Amygdala (tissue), 56 donors: ENCODE measurements around the gene ANXA6.
A peak's percentile ranks its signal among the peaks of the same experiment; 100 is the strongest.

Source experiments
- DNase-seq, 56 donors: peaks; one replicate each; lab custom pipeline; 2025; lab: John Stamatoyannopoulos, UW

ANXA6 gene

DNA sequence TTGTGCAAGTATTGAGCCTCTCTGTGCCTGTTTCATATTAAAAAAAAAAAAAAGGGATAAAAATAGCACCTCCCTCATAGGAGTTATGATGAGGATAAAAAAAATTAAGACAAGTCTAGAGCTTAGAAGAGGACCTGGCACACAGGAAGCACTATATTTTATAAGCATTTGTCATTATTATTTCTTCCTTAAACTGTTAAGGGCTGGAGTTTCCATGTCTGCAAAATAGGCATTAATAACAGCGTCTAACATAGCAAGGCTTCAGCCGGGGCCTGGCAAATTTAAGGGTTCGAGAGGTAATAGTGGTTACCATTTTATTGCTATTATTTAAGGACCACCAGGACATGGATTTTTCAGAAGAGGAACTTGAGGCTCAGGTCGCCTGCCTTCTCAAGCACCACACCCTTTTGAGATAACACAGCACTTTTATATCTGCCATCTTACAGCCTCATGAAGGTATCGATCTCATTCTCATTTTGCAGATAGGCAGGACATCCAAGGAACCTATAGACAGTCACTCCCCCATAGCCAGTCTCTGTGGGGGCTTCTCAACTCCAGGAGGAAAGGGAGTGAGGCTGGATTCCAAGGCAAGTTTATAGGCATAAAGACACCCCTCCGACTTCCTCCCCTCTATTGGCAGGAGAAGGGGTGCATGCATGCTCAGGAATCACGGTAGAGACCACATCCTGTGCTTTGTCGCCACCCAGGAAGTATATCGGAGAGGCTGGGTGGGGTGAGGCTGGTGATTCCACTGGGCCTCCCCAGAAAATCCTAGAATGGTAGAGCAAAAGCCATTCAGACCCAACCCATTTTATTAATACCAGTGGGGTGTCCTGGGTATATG lies 2.4 kb downstream of the ANXA6 start:
- no peak for DNase-seq

DNA sequence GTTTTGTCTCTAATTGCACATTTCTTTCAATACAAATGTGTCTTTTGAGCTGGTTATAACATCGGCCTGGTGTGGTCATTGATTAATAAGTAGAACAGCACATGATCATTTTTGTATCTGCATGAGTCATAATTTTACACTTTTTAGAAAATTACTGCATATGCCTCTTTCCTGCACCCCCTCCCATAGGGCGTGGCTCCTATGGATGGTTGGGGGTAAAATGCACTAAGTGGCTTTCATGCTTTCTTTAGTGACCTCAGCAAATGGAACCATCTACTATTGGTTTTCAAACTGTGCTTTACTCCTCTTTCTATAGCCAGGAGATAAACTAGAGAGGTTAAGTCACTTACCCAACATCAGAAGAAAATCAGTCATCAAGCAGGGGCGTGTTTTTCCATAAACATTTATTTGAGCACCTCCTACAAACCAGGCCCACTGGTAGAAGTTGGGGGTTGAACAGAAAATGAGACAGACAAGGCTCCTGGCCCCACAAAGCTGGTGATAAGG lies 3.8 kb downstream of the ANXA6 start:
- DNase-seq: no peak

DNA sequence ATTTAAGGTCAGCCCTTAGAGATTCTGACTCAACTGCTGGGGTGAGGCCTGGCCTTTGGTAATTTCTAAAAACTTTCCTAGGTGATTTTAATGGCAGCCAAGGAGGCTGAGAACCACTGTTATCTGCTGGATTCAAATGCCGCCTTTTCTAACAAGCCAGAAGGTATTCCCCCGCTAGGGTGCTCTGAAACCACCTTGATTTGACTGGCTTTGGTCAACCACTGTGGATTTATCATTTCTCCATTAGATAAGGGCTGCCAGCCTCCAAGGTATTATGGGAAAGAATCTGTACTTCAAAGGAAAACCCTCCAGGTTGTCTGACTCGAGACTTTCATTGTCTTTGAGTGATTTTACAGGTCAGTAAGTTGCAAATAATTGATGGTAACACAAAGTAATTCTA lies 4.3 kb downstream of the ANXA6 start:
- no peak for DNase-seq

DNA sequence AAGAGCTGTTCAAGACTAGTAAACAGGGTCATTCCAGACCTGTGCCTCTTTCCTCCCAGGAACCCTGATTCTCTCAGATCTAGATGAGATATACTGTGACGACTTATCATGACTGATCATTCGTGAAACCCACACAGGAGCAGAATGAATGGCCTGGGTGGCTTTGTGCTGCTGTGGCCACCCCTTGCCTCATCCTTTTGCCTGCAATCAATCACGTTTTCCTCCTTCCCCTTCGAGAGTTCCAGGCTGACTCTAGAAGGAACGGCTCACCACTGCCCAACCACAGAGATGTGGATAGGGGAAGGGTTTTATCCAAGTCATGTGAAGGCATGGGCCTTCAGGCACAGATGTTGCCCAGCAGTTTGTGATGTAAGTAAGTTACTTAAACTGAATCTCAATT lies 5.8 kb downstream of the ANXA6 start:
- DNase-seq: peak in 2 of 56 donors; percentile 11 to 28

DNA sequence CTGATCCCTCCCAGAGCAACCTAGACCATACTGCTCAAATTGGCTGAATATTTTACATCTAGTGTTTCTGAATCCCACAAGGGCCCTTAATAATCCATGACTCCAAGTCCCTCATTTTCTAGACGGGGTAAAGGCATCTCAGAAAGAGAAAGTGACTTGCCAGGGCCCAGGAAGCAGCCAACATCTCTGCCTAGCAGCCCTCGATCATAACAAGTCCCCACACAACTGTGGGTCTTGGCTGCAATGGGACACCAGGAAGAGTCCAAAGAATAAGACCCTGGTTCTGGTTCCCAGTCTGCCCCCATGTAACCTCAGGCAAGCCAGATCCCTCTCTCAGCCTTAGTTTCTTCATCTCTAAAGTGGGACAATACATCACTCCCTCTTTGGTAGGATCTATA lies 6.3 kb downstream of the ANXA6 start:
- no peak for DNase-seq

DNA sequence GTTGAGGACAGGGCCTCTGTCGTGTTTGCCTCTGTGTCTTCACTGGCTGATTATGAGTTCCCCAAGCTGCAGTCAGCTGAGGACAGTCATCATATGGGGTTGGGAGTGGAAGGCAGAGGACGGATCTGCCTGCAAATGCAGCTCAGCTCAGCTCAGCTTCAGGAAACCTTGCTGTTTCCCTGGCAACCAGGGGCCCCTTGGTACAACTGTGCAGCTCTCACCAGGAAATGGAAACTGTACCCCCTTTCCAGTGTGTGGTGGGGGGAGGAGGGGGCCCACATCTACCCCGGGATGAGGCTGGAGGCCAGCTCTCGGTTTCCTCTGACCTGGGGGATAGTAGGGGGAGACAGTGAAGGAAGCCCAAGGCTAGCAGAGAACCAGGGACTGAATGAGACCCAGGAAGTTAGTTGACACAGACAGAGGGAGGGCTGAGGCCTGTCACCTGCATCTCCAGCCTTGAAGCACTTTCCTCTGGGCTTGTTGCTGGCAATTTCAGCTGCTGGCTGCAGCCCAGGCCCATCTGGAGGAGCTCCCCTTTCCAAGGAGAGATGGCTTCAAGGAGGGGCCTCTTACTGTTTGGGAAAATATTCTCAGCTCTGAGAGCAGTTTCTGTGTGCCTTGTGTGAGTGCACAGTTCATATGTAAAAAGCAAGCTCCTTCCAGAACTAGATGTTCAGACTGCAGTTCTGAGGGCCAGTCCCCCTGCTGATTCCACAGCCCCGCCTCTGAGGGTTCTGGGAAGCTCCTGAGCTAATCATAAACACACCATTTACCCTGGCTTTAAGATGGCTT lies 6.9 kb downstream of the ANXA6 start:
- peak in 22 of 56 donors; percentile 5 to 56 (median 33) for DNase-seq

DNA sequence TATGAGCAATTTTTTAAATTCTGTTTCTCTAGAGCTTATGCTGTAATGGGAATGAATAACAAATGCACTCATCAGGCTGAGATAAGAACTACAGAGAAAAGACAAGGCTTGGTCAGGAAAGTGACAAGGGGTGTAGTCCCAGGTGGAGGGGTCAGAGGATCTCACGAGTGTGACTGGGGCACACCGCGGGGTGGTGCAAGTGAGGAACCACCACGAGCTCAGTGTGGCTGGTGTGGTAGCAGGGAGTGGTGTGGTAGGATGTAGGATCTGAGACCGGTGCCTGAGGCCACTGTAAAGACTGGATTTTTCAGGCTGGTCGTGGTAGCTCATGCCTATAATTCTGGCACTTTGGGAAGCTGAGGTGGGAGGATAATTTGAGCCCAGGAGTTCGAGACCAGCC lies 9.0 kb downstream of the ANXA6 start:
- no peak for DNase-seq

DNA sequence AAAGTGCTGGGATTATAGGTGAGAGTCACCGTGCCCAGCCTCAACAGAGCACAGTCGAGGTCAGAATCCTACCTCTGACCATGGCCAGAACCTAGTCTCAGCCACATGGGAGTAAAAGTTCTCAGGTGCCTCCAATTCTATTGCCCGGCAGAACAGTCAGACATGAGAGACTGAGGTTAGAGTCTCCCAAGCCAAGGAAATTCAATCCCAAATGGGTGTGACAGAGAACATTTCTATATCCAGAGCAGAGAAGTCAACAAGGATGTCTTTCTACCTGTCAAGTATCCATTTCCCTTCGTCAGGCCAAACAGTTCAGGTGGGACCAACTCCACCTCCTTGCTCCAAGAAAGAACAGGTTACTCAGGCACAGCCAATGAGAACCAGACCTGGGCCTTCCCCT lies 10.5 kb downstream of the ANXA6 start:
- DNase-seq: no peak

DNA sequence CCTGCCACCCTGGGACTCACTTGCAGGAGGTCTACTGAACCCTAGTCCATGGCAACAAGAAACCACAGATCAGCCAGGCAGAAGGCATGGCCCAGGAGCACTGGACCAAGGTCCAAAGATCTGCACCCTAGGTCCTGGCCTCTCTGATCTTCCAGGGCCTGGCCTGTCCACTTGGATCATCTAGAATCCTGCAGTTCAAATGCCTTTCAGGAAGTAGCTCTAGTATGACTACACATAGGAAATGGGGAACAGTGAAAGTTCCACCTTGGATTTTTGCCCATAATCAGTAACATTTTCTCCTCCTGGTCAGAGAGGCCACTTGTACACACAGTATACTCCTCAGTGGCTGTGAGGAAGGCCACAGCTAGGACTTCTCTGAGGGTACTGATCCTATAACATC lies 11.5 kb downstream of the ANXA6 start:
- no peak for DNase-seq

DNA sequence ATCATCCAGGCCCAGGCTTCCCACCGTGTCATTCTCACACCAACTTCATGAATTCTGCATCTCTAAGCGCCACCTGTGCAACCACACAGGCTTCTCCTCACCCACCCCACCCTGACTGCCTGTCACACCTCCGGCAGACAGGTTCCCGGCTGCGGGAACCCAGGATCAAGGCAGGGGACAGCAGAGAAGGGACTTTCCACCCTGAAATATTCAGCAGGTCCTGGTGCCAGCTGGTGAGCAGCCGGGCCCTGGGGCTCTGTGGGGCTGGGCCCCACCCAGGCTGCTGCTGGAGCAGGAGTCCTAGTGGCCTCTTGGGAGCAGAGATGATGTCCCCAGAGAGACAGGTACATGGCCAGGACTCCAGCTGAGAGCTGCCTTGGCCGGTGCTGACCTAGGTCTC lies 12.7 kb downstream of the ANXA6 start:
- DNase-seq: no peak

DNA sequence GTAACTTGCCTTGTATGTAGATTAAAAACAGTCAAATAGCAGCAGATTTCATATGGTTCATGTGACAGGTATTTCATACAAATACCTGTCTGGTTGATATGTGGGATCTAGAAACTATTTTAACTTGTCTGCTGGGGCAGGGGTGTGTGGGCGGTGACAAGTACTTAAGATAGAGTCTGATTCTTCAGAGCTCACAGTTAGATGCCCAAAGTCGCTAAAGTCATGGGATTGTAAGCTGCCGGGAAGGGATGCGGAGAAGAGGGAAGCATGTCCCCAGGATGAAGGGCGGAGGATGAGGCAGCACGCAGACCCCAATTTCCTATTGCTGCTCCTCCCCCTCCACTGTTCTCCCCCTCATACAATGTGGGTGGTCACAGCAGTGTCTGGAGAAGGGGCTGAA lies 13.3 kb downstream of the ANXA6 start:
- no peak for DNase-seq

DNA sequence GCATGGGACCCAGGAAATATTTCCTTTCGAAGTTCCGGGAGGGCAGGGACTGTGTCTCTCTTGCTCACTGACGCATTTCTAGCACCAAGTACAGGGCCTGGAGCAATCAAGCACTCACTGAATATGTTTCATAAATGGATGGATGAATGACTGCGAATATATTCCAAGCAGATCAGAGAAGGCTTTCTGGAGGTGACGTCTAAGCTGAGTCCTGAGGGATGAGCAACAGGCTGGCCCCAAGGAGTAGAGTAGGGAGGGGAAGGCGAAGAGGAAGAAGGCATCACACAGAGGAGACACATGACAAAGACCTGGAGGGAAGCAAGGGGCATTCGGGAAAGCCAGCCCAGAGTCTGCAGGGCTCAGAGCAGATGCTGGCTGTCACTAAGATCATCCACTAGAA lies 13.9 kb downstream of the ANXA6 start:
- DNase-seq: no peak

DNA sequence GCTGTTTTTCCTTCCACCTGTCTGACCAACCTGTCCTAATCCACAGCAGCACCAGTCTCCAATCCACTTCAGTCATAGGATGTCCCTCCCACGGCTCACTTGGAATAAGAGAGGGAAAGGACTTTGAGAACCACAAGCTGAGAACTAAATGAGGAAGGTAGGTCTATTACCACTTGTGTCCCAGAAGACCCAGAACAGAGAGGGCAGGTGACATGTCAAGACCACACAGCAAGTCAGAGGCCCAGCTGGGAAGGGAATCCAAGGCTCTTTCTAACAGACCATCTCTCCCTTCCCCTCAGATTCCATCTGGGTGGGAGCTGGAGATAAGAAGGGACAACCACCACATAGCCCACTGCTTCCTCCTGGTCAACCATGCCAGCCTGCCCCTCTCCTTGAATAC lies 14.6 kb downstream of the ANXA6 start:
- no peak for DNase-seq

DNA sequence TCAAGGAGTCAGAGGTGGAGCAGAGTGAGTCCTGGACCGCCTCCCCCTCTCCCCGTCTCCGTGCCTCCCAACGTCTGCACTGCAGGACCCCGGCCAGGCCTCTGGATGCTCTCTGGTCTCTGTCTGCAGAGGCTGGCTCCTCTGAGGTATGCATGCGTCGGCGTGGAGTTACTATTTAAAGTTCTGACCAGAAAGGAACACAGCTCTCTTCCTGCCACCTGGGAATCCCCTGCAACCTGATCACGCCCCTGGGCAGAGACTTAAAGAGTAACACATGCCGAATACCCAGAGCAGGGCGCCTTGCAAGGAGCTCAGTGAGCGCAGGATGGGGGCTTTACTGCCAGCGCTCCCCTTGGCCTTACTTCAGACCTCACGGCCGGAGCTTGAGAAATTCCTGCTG lies 16.0 kb downstream of the ANXA6 start:
- DNase-seq: no peak

DNA sequence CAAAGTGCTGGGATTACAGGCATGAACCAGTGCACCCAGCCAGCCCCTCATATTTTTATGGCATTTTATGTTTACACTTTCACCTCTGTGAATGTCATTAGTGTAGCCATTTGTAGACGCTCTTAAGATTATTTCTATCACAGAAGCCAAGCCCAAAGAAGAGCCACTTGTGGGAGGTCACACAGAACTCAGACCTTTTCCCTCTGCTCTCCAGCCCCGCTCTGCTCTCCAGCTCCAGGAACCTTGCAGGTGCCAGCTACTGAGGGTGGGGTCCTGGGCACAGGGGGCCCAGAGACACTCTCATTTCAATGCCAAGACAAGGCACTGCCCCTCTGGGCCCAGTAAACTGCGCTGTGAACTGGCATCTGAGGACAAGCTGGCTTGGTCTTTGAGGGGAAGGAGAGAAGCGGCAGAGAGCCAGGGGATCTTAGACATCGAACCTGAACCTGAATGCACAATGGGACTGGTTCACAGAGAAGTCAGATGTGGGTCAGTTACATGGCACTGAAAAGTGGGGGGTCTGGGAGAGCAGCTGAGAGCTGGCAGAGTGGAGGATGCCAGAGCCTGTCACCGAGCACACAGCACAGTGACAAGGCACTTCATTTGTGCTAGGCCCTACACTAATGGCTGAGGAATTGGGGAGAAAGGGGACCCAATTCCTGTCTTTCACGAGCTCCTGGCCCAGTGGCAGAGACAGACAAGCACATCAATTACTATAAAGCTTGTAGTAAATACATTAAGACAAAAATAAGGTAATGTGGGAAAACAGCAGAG lies 16.7 kb downstream of the ANXA6 start:
- peak in 19 of 56 donors; percentile 5 to 40 (median 18) for DNase-seq

DNA sequence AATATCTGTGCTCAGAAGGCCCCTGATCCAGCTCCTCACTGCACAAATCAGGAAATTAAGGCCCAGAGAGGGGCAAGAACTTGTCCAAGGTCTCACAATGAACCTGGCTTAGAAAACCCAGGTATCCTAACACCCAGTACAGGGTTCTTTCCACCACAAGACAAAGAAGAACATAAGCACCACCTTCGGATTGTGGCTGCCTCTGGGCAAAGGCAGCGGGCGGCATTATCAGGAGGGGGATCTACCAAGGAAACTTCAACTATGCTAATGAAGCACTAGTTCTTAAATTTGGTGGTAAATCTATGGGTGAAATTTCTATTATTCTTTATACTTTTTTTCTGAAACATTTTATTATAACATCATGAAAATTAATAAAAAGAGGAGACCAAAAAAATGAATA lies 17.9 kb downstream of the ANXA6 start:
- DNase-seq: no peak

DNA sequence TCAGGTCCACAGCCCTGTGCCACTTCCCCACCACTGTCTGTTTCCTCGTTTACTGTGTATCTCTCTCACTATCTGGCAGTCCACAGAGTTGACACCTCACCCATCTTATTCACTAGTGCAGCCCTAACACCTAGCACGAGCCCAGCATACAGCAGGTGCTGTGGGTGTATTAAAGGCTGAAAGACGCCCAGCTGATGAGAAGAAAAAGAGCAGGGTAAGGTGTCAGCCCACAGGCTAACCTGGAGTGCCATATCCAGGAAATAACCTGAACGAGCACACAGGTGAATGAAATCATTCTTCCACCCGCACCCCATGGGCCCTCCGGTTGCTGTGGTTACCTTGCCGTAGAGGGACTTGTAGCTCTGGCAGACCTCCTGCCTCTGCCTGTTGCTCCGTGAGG lies 18.6 kb downstream of the ANXA6 start:
- DNase-seq: no peak

DNA sequence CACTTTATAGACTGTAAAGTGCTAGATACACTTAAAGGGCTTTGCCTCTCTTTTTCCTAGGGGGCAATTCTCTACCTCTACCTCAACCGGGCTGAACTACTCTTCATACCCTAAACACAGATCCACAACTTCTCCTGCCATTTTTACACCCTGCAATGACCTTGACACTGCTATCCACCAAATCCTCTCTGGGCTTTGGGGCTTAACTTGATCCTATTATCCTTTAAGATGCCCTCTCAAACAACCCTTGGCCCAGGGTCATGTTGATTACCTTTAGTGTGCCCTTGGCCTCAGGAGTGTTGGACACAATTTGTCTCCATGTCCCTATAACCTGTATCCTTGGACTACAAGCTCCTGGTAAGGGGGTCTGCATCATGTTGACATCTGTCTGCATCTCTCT lies 19.5 kb downstream of the ANXA6 start:
- DNase-seq: no peak

DNA sequence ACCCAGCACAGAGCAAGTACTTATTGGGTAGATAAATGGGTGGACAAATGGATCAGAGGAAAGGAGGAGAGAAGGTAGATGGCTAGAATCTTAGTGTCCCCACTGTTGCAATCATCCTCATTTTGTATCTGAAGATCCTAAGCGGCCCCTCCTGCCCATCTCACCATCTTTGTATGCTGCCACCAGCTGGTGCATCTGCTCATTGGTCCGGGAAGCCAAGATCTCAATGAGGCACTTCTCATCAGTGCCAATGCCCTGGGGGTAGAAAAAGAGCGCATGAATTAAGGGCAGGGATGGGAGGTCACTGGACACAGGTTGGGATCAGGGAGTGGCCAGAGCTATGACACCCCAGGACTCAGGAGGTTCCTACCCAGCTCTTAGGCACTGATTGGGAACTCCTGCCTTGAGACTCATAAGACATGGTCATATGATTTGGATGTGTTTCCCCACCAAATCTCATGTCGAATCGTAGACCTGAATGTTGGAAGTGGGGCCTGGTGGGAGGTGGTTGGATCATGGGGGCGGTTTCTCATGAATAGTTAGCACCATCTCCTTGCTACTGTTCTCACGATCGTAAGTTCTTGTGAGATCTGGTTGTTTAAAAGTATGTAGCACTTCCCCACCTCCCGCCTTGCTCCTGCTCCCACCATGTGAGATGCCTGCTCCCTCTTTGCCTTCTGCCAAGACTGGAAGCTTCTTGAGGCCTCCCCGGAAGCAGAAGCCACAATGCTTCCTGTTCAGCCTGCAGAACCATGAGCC lies 20.3 kb downstream of the ANXA6 start:
- DNase-seq: no peak

DNA sequence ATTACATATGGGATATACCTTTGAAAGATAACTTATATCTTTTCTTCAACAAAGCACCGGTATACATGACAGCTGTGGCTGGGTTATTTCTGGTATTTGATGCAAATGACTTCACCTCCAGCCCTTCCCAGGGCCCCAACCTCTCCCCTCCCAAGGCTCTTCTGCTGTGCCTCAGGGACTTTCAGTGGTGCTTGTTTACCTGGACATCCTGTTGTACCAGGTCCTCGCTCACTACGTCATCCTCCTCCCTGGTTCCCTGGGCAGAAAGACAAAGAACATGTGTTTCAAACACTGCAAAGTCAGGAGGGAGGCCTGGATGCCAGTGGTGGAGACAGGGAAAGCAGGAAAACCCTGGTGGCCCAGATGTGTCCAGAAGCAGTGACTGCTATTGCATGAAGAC lies 23.4 kb downstream of the ANXA6 start:
- DNase-seq: no peak
